GM20000 (cell line): ENCODE results near the gene UBL7.

Experiments
- DNase-seq: peaks from one replicate; pipeline ENCODE4 v3.0.0; 2012; ENCODE audit warnings: low spot score
- TF ChIP-seq, protein P1 (sequence below): IDR thresholded peaks from 2 replicates; pipeline ENCODE4 v1.5.1; 2012; ENCODE audit warnings: mild to moderate bottlenecking, control low read depth; ENCODE audit errors: extremely low read depth, missing control alignments

UBL7 gene

GRCh38 chr15:74410502-74410901 lies 50.5 kb downstream of the UBL7 start:
- DNase-seq, result no peak
- TF ChIP-seq, protein P1, sequence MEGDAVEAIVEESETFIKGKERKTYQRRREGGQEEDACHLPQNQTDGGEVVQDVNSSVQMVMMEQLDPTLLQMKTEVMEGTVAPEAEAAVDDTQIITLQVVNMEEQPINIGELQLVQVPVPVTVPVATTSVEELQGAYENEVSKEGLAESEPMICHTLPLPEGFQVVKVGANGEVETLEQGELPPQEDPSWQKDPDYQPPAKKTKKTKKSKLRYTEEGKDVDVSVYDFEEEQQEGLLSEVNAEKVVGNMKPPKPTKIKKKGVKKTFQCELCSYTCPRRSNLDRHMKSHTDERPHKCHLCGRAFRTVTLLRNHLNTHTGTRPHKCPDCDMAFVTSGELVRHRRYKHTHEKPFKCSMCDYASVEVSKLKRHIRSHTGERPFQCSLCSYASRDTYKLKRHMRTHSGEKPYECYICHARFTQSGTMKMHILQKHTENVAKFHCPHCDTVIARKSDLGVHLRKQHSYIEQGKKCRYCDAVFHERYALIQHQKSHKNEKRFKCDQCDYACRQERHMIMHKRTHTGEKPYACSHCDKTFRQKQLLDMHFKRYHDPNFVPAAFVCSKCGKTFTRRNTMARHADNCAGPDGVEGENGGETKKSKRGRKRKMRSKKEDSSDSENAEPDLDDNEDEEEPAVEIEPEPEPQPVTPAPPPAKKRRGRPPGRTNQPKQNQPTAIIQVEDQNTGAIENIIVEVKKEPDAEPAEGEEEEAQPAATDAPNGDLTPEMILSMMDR, result no peak

GRCh38 chr15:74409225-74409624 lies 51.7 kb downstream of the UBL7 start:
- no peak for DNase-seq
- TF ChIP-seq, protein P1, result no peak

GRCh38 chr15:74408815-74409214 lies 52.1 kb downstream of the UBL7 start:
- no peak for DNase-seq
- TF ChIP-seq, protein P1, result no peak

GRCh38 chr15:74408385-74408784 lies 52.6 kb downstream of the UBL7 start:
- DNase-seq, result no peak
- TF ChIP-seq, protein P1, result no peak

DNA sequence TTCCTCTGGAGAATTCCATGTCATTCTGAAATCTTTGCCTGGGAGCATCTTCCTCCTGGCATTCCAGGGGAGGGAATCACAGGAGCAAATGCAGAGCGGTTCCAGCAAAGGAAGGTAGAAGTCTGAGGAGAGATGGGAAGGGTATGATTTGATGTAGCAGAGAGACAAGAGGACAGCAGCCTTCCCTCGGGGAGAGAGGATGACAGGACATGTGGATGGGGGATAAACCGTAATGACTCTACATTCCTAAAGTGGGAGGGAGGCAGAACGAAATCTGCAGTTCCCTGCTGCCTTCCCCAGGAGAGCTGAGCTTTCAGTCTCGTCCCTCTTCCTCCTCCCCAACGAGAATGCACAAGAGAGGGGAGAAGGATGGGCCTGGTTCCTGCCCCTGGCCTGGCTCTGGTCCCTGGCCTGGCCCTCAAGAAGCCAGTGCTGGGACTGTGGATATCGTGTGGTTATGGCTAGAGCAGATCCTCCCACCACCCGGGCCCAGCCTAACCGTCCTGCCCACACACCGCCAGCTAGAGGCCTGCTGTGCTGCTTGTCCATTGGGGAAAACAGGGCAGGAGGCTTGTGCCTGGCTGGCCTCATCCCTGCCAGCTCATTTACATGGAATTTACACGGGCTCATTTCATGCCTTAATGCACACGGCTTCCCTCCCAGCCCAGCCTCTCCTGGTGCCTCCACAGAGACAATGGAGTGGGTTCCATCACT lies 53.8 kb downstream of the UBL7 start:
- no peak for DNase-seq

GRCh38 chr15:74406517-74406916 lies 54.4 kb downstream of the UBL7 start:
- no peak for DNase-seq

More for the DNA sequence above, 53.8 kb downstream of the UBL7 start:
- TF ChIP-seq, protein P1, result no peak

GRCh38 chr15:74405823-74406222 lies 55.1 kb downstream of the UBL7 start:
- no peak for DNase-seq
- TF ChIP-seq, protein P1, result no peak

More at GRCh38 chr15:74406517-74406916, 54.4 kb downstream of the UBL7 start:
- TF ChIP-seq, protein P1, result no peak
